DMS79 treated with DMSO at 0.1 percent for 48 hours (cell line): ENCODE measurements around the gene RHOF.
"Not testable (repeated sequence)": the region's sequence is repeated elsewhere in the genome, so short reads cannot be mapped to it uniquely, and the experiment has no call there.

Experiments used
- DNase-seq: peaks from one replicate; lab custom pipeline; 2025; lab: John Stamatoyannopoulos, UW

Gene RHOF

GRCh38 chr12:121791671-121792551 is 1.6 kb downstream of the RHOF start:
- DNase-seq: no peak

GRCh38 chr12:121790785-121791184 is 2.7 kb downstream of the RHOF start:
- DNase-seq: not testable (repeated sequence)

- DNase-seq: no peak
Measured at GRCh38 chr12:121789800-121790728, 3.4 kb downstream of the RHOF start.

- no peak for DNase-seq
Measured at GRCh38 chr12:121789233-121789781, 4.2 kb downstream of the RHOF start.

GRCh38 chr12:121788176-121788818 is 5.2 kb downstream of the RHOF start:
- no peak for DNase-seq

GRCh38 chr12:121787063-121788025 is 6.1 kb downstream of the RHOF start:
- no peak for DNase-seq

- DNase-seq: no peak
Measured at GRCh38 chr12:121786440-121786825, 7.1 kb downstream of the RHOF start.

- DNase-seq: no peak
Measured at GRCh38 chr12:121784460-121784859, 9.0 kb downstream of the RHOF start.

- no peak for DNase-seq
Measured at GRCh38 chr12:121783766-121784165, 9.7 kb downstream of the RHOF start.

- no peak for DNase-seq
Measured at GRCh38 chr12:121781998-121782979, 11.2 kb downstream of the RHOF start.

GRCh38 chr12:121781484-121781997 is 11.9 kb downstream of the RHOF start:
- DNase-seq: no peak

GRCh38 chr12:121780429-121780828 is 13.1 kb downstream of the RHOF start:
- DNase-seq: no peak

GRCh38 chr12:121779422-121779895 is 14.0 kb downstream of the RHOF start:
- DNase-seq: no peak

- no peak for DNase-seq
Measured at GRCh38 chr12:121778567-121779421, 14.7 kb downstream of the RHOF start.

- DNase-seq: peak; percentile 11
Measured at GRCh38 chr12:121776190-121777098, 17.0 kb downstream of the RHOF start.

- no peak for DNase-seq
Measured at GRCh38 chr12:121775501-121775900, 18.0 kb downstream of the RHOF start.

GRCh38 chr12:121774968-121775474 is 18.5 kb downstream of the RHOF start:
- peak; percentile 25 for DNase-seq
